HepG2 (cell line): ENCODE results near the gene PSMC3IP. TPM values are rescaled to one million over a fixed set of nuclear protein-coding genes. Genes with fewer than 3 reads are reported as not detected.

ENCODE experiments used
- BCL6 ChIP-seq: IDR thresholded peaks from 2 replicates; pipeline ENCODE4 v1.6.1; 2016; ENCODE audit warnings: missing genetic modification reagents, missing compliant biosample characterization
- BRF2 ChIP-seq: sonication (generic); formaldehyde crosslinking; IDR thresholded peaks from 2 replicates; pipeline ENCODE4 v1.8.1; 2022; ENCODE audit warnings: mild to moderate bottlenecking, missing genetic modification reagents
- DNMT1 ChIP-seq: sonication (generic); formaldehyde crosslinking; IDR thresholded peaks from 2 replicates; pipeline ENCODE4 v1.5.1; 2020; ENCODE audit warnings: mild to moderate bottlenecking, missing genetic modification reagents
- HOXA5 ChIP-seq: sonication (generic); formaldehyde crosslinking; IDR thresholded peaks from 2 replicates; pipeline ENCODE4 v1.4.0; 2020; ENCODE audit warnings: missing genetic modification reagents
- IKZF4 ChIP-seq: sonication (generic); formaldehyde crosslinking; IDR thresholded peaks from 2 replicates; pipeline ENCODE4 v1.5.1; 2020; ENCODE audit warnings: borderline replicate concordance, mild to moderate bottlenecking, low read depth, missing genetic modification reagents; ENCODE audit errors: not compliant biosample characterization
- MAF1 ChIP-seq: sonication (generic); formaldehyde crosslinking; IDR thresholded peaks from 2 replicates; pipeline ENCODE4 v1.5.0; 2020; ENCODE audit warnings: missing genetic modification reagents, borderline replicate concordance
- MBD4 ChIP-seq: IDR thresholded peaks from 2 replicates; pipeline ENCODE4 v1.6.1; 2012; ENCODE audit warnings: low read length, inconsistent platforms, borderline replicate concordance
- MTF1 ChIP-seq: sonication (generic); formaldehyde crosslinking; IDR thresholded peaks from 2 replicates; pipeline ENCODE4 v1.5.0; 2020; ENCODE audit warnings: missing genetic modification reagents
- MYNN ChIP-seq: sonication (generic); formaldehyde crosslinking; IDR thresholded peaks from 2 replicates; pipeline ENCODE4 v1.4.0; 2020; ENCODE audit warnings: mild to moderate bottlenecking, low read depth, missing genetic modification reagents
- POLR2AphosphoS5 ChIP-seq: IDR thresholded peaks from 2 replicates; pipeline ENCODE4 v1.6.1; 2012; ENCODE audit warnings: low read depth, low read length
- RCOR2 ChIP-seq: IDR thresholded peaks from 2 replicates; pipeline ENCODE4 v1.6.1; 2016; ENCODE audit warnings: missing biosample characterization, missing genetic modification reagents
- RFX5 ChIP-seq: IDR thresholded peaks from 2 replicates; pipeline ENCODE4 v1.6.1; 2011; ENCODE audit warnings: low read depth, low read length, improper control_type of control experiment
- RXRA ChIP-seq: sonication (generic); formaldehyde crosslinking; IDR thresholded peaks from 2 replicates; pipeline ENCODE4 v1.5.1; 2020; ENCODE audit warnings: missing genetic modification reagents
- SP2 ChIP-seq: sonication (generic); formaldehyde crosslinking; IDR thresholded peaks from 2 replicates; pipeline ENCODE4 v1.5.1; 2020; ENCODE audit warnings: mild to moderate bottlenecking, missing genetic modification reagents
- SSRP1 ChIP-seq: IDR thresholded peaks from 2 replicates; pipeline ENCODE4 v1.6.1; 2016; ENCODE audit warnings: control low read depth
- ZBTB2 ChIP-seq: sonication (generic); formaldehyde crosslinking; IDR thresholded peaks from 2 replicates; pipeline ENCODE4 v1.8.0; 2022; ENCODE audit warnings: low read depth, missing genetic modification reagents
- ZBTB25 ChIP-seq: IDR thresholded peaks from 2 replicates; pipeline ENCODE4 v1.6.1; 2018; ENCODE audit warnings: missing genetic modification reagents
- ZFYVE20 ChIP-seq: sonication (generic); formaldehyde crosslinking; IDR thresholded peaks from 2 replicates; pipeline ENCODE4 v1.8.0; 2023; ENCODE audit warnings: low read depth, mild to moderate bottlenecking, moderate library complexity, missing genetic modification reagents, borderline replicate concordance
- ZKSCAN1 ChIP-seq: fragments of 150-350 bp; IDR thresholded peaks from 2 replicates; pipeline ENCODE4 v1.6.1; 2014; ENCODE audit warnings: low read length
- ZMYM2 ChIP-seq: sonication (generic); formaldehyde crosslinking; IDR thresholded peaks from 2 replicates; pipeline ENCODE4 v1.8.0; 2022; ENCODE audit warnings: mild to moderate bottlenecking, missing genetic modification reagents
- ZNF260 ChIP-seq: sonication (generic); formaldehyde crosslinking; IDR thresholded peaks from 2 replicates; pipeline ENCODE4 v1.4.0; 2020; ENCODE audit warnings: missing genetic modification reagents, low read depth, mild to moderate bottlenecking, borderline replicate concordance
- ZNF30 ChIP-seq: sonication (generic); formaldehyde crosslinking; IDR thresholded peaks from 2 replicates; pipeline ENCODE4 v1.5.0; 2020; ENCODE audit warnings: mild to moderate bottlenecking, missing genetic modification reagents
- ZNF329 ChIP-seq: sonication (generic); formaldehyde crosslinking; IDR thresholded peaks from 2 replicates; pipeline ENCODE4 v1.9.0; 2021; ENCODE audit warnings: low read depth, mild to moderate bottlenecking, missing genetic modification reagents
- ZNF484 ChIP-seq: sonication (generic); formaldehyde crosslinking; IDR thresholded peaks from 2 replicates; pipeline ENCODE4 v1.5.1; 2020; ENCODE audit warnings: mild to moderate bottlenecking, low read depth, missing genetic modification reagents, borderline replicate concordance
- ZNF672 ChIP-seq: sonication (generic); formaldehyde crosslinking; IDR thresholded peaks from 2 replicates; pipeline ENCODE4 v1.8.1; 2022; ENCODE audit warnings: missing genetic modification reagents
- ZNF83 ChIP-seq: sonication (generic); formaldehyde crosslinking; IDR thresholded peaks from 2 replicates; pipeline ENCODE4 v1.4.0; 2020; ENCODE audit warnings: missing genetic modification reagents, mild to moderate bottlenecking, borderline replicate concordance
- polyA plus RNA-seq, 8 experiments: library from polyadenylated mRNA; depleted of rRNA in 3 of 8; stranded (reverse) in 7 of 8; unstranded in 1 of 8; fragments of >200 nt; fragmentation: Illumina TruSeq in 4 of 8; extraction: Trizol in 4 of 8; gene quantifications; 2 replicates each; pipeline versions ENCODE4 v1.2.1 to v1.2.3, GENCODE V29; 2011 to 2016; ENCODE audit warnings: low read depth in 4 of 8, missing spikeins in 1 of 8, mixed read lengths in 1 of 8; ENCODE audit not compliant: insufficient read depth in 1 of 8
- total RNA-seq, 5 experiments: library from RNA; depleted of rRNA; stranded (reverse); fragments of >200 nt; fragmentation: Illumina TruSeq; extraction: Trizol; gene quantifications; 2 replicates each; pipeline ENCODE4 v1.2.3, GENCODE V29; 2016; ENCODE audit warnings: low read depth in 1 of 5

Gene PSMC3IP
- total and polyA plus RNA-seq, 2 of the 13 experiments (the other 11 are each of a cell fraction or from before 2014, with no cell fraction given): 6.5 to 22.4 TPM

GRCh38 chr17:42530952-42531454, 46.5 kb downstream of the PSMC3IP start (continued):
- peak; percentile 61; the same call in 1 of the 2 replicates for TF ChIP-seq ZBTB25 (CRISPR knock-in tag)
- TF ChIP-seq RFX5: no peak
- peak; percentile 84 for TF ChIP-seq BCL6 (CRISPR knock-in tag)
- TF ChIP-seq SSRP1 (CRISPR knock-in tag): no peak
- no peak for TF ChIP-seq SP2 (CRISPR knock-in tag)
- TF ChIP-seq ZFYVE20: no peak
- no peak for TF ChIP-seq MBD4
- TF ChIP-seq ZNF83 (CRISPR knock-in tag): no peak; the same call in 1 of the 2 replicates
- no peak; the same call in 1 of the 2 replicates for TF ChIP-seq DNMT1 (CRISPR knock-in tag)
- TF ChIP-seq MAF1: 0 out of 2 replicates have a peak, but pooled peaks have one; percentile 58
- TF ChIP-seq ZMYM2 (CRISPR knock-in tag): 0 out of 2 replicates have a peak, but pooled peaks have one; percentile 19
- peak; percentile 4; the same call in 1 of the 2 replicates for TF ChIP-seq ZKSCAN1
- peak; percentile 71 for TF ChIP-seq POLR2AphosphoS5
- TF ChIP-seq MYNN (CRISPR knock-in tag): no peak
- no peak for TF ChIP-seq ZNF484 (CRISPR knock-in tag)
- peak; percentile 81 for TF ChIP-seq IKZF4 (CRISPR knock-in tag)
- TF ChIP-seq MTF1 (CRISPR knock-in tag): no peak
- TF ChIP-seq BRF2 (CRISPR knock-in tag): no peak
- 0 out of 2 replicates have a peak, but pooled peaks have one; percentile 47 for TF ChIP-seq RCOR2 (CRISPR knock-in tag)
- TF ChIP-seq HOXA5: no peak; the same call in 1 of the 2 replicates
- TF ChIP-seq ZNF260 (CRISPR knock-in tag): no peak
- no peak for TF ChIP-seq ZNF329
- no peak for TF ChIP-seq ZBTB2 (CRISPR knock-in tag)
- TF ChIP-seq ZNF672 (CRISPR knock-in tag): no peak
- peak; percentile 95 for TF ChIP-seq RXRA (CRISPR knock-in tag)
- no peak for TF ChIP-seq ZNF30 (CRISPR knock-in tag)
